Measurements from ENCODE around the gene DSCAML1.
A peak's percentile ranks its signal among the peaks of the same experiment; 100 is the strongest.
"Not testable (repeated sequence)": the region's sequence is repeated elsewhere in the genome, so short reads cannot be mapped to it uniquely, and the experiment has no call there.

DSCAML1 gene

GRCh38 chr11:117792992-117793391, 4.0 kb downstream of the DSCAML1 start:
- DNase-seq (ENCODE audit: low spot score): no peak

- DNase-seq (ENCODE audit: low spot score): no peak
Observed at GRCh38 chr11:117792241-117792640, 4.8 kb downstream of the DSCAML1 start.

GRCh38 chr11:117790279-117790678, 6.7 kb downstream of the DSCAML1 start:
- DNase-seq (ENCODE audit: low spot score): no peak

GRCh38 chr11:117789241-117789640, 7.8 kb downstream of the DSCAML1 start:
- no peak for DNase-seq (ENCODE audit: low spot score)

- DNase-seq (ENCODE audit: low spot score): no peak
Observed at GRCh38 chr11:117786135-117786870, 10.7 kb downstream of the DSCAML1 start.

- no peak for DNase-seq (ENCODE audit: low spot score)
Observed at GRCh38 chr11:117782101-117782500, 14.9 kb downstream of the DSCAML1 start.

- no peak for DNase-seq (ENCODE audit: low spot score)
Observed at GRCh38 chr11:117781627-117782026, 15.4 kb downstream of the DSCAML1 start.

- no peak for DNase-seq (ENCODE audit: low spot score)
Observed at GRCh38 chr11:117780456-117780855, 16.6 kb downstream of the DSCAML1 start.

- no peak for DNase-seq (ENCODE audit: low spot score)
Observed at GRCh38 chr11:117774553-117774952, 22.5 kb downstream of the DSCAML1 start.

GRCh38 chr11:117772360-117772759, 24.7 kb downstream of the DSCAML1 start:
- no peak for DNase-seq (ENCODE audit: low spot score)

GRCh38 chr11:117771841-117772240, 25.2 kb downstream of the DSCAML1 start:
- DNase-seq (ENCODE audit: low spot score): no peak

- DNase-seq (ENCODE audit: low spot score): peak; percentile 94
Observed at GRCh38 chr11:117771197-117771596, 25.8 kb downstream of the DSCAML1 start.

- DNase-seq (ENCODE audit: low spot score): no peak
Observed at GRCh38 chr11:117770061-117770460, 27.0 kb downstream of the DSCAML1 start.

- DNase-seq (ENCODE audit: low spot score): no peak
Observed at GRCh38 chr11:117769533-117769932, 27.5 kb downstream of the DSCAML1 start.

- no peak for DNase-seq (ENCODE audit: low spot score)
Observed at GRCh38 chr11:117768506-117768905, 28.5 kb downstream of the DSCAML1 start.

- no peak for DNase-seq (ENCODE audit: low spot score)
Observed at GRCh38 chr11:117767071-117767470, 29.9 kb downstream of the DSCAML1 start.

GRCh38 chr11:117766576-117766975, 30.4 kb downstream of the DSCAML1 start:
- DNase-seq (ENCODE audit: low spot score): no peak

- DNase-seq (ENCODE audit: low spot score): no peak
Observed at GRCh38 chr11:117766026-117766425, 31.0 kb downstream of the DSCAML1 start.

GRCh38 chr11:117765068-117765467, 31.9 kb downstream of the DSCAML1 start:
- DNase-seq (ENCODE audit: low spot score): no peak

GRCh38 chr11:117763465-117763864, 33.6 kb downstream of the DSCAML1 start:
- not testable (repeated sequence) for DNase-seq (ENCODE audit: low spot score)

- no peak for DNase-seq (ENCODE audit: low spot score)
Observed at GRCh38 chr11:117761993-117762392, 35.0 kb downstream of the DSCAML1 start.

- DNase-seq (ENCODE audit: low spot score): no peak
Observed at GRCh38 chr11:117759305-117759704, 37.7 kb downstream of the DSCAML1 start.

- DNase-seq (ENCODE audit: low spot score): no peak
Observed at GRCh38 chr11:117754030-117754429, 43.0 kb downstream of the DSCAML1 start.

GRCh38 chr11:117752721-117753237, 44.2 kb downstream of the DSCAML1 start:
- DNase-seq (ENCODE audit: low spot score): no peak

All from Ammon's horn (tissue), 1 donor.